DOHH2 (cell line): ENCODE results near the gene NDC1.

Experiments used
- EZH2phosphoT487 ChIP-seq: fragments of 200-600 bp; sonication (generic); IDR thresholded peaks from 2 replicates; pipeline ENCODE4 v1.6.1; 2017; ENCODE audit warnings: borderline replicate concordance, mild to moderate bottlenecking, antibody characterized with exemption, low read length, moderate library complexity, mixed read lengths
- TF ChIP-seq, protein P1 (sequence below): fragments of 200-600 bp; sonication (generic); IDR thresholded peaks from one replicate; pipeline ENCODE4 v1.5.1; 2014; ENCODE audit warnings: antibody characterized with exemption, mild to moderate bottlenecking, low read depth, low read length; ENCODE audit not compliant: poor library complexity, severe bottlenecking

DNA sequence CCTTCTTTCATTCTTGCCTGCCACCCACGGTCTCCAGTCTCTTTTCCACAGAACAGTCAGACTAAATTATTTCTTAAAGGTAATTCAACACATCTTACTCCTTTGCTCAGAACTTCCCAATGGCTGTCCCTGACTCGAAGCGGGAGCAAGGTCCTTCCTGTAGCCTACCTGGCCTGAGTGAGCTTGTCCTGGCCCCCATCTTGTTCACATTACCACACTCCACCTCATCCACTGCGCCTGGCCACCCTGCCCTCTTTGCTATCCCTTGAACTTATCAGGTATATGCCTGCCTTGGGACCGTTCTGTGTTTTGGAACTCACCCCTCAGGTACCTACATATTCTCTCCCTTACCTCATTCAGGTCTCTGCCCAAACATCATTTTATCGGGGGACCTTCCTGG is 85.8 kb downstream of the NDC1 start:
- TF ChIP-seq, protein P1, sequence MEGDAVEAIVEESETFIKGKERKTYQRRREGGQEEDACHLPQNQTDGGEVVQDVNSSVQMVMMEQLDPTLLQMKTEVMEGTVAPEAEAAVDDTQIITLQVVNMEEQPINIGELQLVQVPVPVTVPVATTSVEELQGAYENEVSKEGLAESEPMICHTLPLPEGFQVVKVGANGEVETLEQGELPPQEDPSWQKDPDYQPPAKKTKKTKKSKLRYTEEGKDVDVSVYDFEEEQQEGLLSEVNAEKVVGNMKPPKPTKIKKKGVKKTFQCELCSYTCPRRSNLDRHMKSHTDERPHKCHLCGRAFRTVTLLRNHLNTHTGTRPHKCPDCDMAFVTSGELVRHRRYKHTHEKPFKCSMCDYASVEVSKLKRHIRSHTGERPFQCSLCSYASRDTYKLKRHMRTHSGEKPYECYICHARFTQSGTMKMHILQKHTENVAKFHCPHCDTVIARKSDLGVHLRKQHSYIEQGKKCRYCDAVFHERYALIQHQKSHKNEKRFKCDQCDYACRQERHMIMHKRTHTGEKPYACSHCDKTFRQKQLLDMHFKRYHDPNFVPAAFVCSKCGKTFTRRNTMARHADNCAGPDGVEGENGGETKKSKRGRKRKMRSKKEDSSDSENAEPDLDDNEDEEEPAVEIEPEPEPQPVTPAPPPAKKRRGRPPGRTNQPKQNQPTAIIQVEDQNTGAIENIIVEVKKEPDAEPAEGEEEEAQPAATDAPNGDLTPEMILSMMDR: no peak
- no peak for TF ChIP-seq EZH2phosphoT487
